Transverse colon (tissue), 3 donors: ENCODE data around the gene UMODL1.

Experiments used
- CTCF ChIP-seq, 5 experiments: fragments of 200-600 bp in 3 of 5; fragments of 450-650 bp in 2 of 5; sonication (generic) in 3 of 5; IDR thresholded peaks; 1 replicate in 2 of 5; 2 replicates in 3 of 5; pipeline ENCODE4 v1.5.1; 2016 to 2017; ENCODE audit warnings: antibody characterized with exemption in 5 of 5, inconsistent platforms in 3 of 5, mild to moderate bottlenecking in 2 of 5, moderate library complexity in 1 of 5
- POLR2A ChIP-seq: fragments of 450-650 bp; IDR thresholded peaks from one replicate; pipeline ENCODE4 v1.6.1; 2016; ENCODE audit warnings: antibody characterized with exemption, mild to moderate bottlenecking, moderate library complexity

GRCh38 chr21:42041246-42041645 lies 29.9 kb upstream of the UMODL1 start:
- no peak for TF ChIP-seq CTCF (IDR thresholded peaks at IDR 0.05)
- TF ChIP-seq POLR2A, result no peak
